Fibroblast of pulmonary artery (primary cell): ENCODE results near the gene CLCN4.

Experiments used
- DNase-seq: peaks from one replicate; pipeline ENCODE4 v3.0.0-alpha.2; 2010; ENCODE audit warnings: low read depth
- H3K4me3 ChIP-seq: replicated peaks from 2 replicates; pipeline ENCODE4 v1.5.1; 2011; ENCODE audit warnings: low read depth, mild to moderate bottlenecking, control low read depth, low read length, moderate library complexity
- TF ChIP-seq, protein P1 (sequence below): IDR thresholded peaks from 2 replicates; pipeline ENCODE4 v1.5.1; 2011; ENCODE audit warnings: mild to moderate bottlenecking, control low read depth, low read length, inconsistent platforms; ENCODE audit errors: missing control alignments

The CLCN4 gene

DNA sequence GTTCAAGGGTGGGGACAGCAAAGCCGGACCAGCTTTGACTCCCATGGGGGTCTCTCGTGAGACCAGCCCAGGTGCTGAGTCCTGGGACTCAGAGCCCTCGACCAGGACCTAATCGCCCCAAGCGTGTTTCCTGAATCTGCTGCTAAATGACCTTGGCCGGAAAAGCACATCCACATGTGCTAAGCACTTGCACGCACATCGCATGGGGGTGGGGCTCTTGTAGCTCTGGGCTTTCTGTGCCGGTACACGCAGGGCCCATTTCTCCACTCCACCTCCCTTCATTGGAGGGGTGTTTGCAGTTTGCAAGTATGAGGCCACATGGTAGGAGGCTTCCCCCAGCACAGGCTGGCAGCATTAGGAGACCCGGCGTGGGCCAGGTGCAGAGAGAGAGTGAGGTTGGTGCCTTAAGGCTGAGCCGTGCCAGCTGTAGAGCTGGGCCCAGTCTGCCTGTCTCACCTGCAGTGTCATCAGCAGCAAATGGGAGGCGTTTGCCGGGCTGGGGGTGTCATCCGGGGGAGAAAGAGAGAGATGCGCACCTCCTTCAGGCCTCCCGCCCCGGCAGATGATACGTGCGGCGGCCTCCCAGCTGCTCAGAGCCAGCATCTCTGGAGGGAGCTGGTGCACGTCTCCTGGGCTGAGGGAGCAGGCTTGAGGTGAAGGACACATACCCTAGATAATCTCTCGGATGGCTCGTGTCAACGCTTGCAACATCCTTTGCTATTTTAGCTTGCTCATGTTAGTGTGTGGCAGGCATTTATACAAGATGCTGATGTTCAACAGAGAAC is 45.2 kb upstream of the CLCN4 start:
- no peak overlapping the region for H3K4me3 ChIP-seq
- TF ChIP-seq, protein P1, sequence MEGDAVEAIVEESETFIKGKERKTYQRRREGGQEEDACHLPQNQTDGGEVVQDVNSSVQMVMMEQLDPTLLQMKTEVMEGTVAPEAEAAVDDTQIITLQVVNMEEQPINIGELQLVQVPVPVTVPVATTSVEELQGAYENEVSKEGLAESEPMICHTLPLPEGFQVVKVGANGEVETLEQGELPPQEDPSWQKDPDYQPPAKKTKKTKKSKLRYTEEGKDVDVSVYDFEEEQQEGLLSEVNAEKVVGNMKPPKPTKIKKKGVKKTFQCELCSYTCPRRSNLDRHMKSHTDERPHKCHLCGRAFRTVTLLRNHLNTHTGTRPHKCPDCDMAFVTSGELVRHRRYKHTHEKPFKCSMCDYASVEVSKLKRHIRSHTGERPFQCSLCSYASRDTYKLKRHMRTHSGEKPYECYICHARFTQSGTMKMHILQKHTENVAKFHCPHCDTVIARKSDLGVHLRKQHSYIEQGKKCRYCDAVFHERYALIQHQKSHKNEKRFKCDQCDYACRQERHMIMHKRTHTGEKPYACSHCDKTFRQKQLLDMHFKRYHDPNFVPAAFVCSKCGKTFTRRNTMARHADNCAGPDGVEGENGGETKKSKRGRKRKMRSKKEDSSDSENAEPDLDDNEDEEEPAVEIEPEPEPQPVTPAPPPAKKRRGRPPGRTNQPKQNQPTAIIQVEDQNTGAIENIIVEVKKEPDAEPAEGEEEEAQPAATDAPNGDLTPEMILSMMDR, result no peak
- DNase-seq, result no peak

DNA sequence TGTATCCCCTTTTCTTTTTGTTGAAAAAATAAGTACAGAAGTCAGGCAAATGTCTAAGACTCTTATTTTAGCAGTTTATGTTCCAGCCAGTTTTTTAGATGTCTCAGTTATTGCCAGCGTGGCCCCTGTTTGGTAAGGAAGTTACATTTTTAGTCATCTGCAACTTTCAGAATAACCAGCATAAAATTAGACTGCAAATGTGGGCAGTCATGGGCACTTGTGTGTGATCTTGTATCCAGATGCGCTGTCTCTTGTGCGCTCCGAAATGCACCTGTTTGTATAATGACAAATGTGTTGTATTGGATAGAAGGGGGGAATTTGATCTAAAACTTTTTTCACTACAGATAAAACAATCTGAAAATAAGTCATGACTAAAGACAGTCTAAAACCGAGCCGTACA is 44.3 kb upstream of the CLCN4 start:
- TF ChIP-seq, protein P1, result no peak
- no peak for DNase-seq
- no peak overlapping the region for H3K4me3 ChIP-seq

DNA sequence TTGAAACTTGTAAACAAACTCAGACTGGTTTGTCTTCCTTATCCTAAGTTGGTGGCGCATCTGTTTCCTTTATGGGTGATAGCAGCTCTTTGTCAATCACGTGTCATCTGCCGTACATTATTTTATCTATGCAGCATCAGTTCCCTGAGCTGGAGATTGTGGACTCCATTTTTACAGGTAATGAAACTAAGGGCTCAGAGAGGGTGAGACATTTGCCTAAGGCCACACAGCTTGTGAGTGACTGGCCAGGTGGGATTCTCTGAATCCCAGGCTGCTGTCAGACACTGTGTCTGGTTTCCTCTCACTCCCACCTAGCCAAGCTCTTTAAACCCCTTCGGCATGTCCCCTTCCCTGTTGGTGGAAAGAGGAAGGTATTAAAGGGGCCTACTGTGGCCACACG is 41.7 kb upstream of the CLCN4 start:
- no peak overlapping the region for H3K4me3 ChIP-seq
- no peak for DNase-seq

DNA sequence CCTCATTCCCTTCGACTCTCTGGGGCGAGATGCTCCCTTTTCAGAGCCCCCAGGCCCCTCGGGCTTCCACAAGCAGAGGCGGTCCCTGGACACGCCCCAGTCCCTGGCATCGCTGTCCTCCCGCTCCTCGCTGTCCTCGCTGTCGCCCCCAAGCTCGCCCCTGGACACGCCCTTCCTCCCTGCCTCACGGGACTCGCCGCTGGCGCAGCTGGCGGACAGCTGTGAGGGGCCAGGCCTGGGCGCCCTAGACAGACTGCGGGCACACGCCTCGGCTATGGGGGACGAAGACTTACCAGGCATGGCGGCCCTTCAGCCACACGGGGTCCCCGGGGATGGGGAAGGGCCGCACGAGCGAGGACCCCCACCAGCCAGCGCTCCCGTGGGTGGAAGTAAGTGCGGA is 39.5 kb upstream of the CLCN4 start:
- no peak for DNase-seq
- no peak overlapping the region for H3K4me3 ChIP-seq
- TF ChIP-seq, protein P1, result no peak

More for the DNA sequence above, 41.7 kb upstream of the CLCN4 start:
- TF ChIP-seq, protein P1, result no peak

DNA sequence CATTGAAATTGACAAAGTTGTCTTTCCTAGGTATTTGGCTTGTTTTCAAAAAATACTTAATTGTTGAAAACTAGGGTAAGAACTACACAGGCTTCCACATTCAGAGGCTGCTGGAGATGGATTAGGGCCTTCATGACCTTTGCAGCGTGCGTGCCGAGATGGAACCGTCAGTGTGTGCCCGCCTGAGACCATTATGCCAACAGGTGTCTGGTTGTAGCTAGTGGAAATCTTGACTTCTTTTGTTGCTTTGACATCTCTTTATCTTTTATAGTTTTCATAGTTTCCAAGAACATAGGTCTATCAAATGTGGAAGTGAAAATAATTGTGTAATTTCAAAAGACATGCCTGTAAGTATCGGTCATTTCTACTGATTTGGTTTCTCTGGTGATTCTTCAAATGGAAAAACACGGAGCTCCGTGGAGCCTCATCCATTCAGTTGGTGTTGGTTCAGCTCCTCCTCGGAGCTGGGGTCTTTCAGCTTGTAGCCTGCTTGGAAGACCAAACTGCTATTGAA is 38.9 kb upstream of the CLCN4 start:
- TF ChIP-seq, protein P1, result no peak
- H3K4me3 ChIP-seq, result no peak overlapping the region
- no peak for DNase-seq

DNA sequence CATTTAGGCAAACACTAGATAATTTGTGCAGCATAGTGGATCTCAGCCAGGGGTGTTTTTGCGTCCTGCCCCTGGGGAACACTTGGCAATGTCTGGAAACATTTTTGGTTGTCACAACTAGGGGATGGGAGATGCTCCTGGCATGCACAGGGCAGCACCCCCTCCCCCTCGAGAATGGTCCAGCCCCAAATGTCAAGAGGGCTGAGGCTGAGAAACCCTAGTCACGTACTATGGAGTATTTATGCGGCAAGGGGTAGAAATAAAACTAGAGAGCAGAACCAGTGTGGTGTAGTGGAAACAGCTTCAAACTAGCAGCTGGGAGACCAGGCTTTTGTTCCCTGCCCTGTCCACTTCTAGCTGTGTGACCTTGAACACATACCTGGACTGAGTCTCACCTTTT is 38.2 kb upstream of the CLCN4 start:
- DNase-seq, result no peak
- no peak overlapping the region for H3K4me3 ChIP-seq
- TF ChIP-seq, protein P1, result no peak

DNA sequence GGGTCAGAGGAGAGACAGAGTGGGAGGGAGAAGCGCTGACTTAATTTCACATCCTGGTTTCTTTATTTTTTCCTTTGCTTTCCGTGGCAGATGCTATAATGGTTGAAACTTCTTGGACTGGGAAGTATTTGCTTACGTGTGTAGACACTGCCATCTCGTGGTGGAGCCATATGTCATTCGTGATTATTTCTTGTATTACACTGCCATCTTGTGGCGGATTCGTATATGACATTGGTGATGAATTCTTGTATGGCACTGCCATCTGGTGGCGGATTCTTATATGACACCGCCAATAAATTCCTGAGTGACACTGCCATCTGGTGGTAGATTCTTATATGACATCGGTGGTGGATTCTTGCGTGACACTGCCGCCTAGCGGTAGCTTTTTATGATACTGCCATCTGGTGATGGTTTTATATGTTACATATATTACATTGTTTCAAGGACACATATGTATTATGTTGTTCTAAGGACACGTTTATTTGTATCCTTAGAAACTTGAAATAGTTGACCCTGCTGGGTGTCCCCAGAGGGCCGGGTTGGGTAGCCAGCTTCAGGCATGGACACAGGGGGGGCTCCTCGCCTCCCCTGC is 37.3 kb upstream of the CLCN4 start:
- DNase-seq, result peak; percentile 91
- no peak overlapping the region for H3K4me3 ChIP-seq
- TF ChIP-seq, protein P1, result peak; percentile 92
